HG03066 (cell line): ENCODE data around the gene TBX6.

Experiments used
- ATAC-seq: cut with Tn5 transposase; IDR thresholded peaks from one replicate; pipeline ENCODE4 v1.9.1; 2021; ENCODE audit warnings: low read depth; ENCODE audit not compliant: unreplicated experiment

Gene TBX6

GRCh38 chr16:30113711-30114333 lies 22.1 kb upstream of the TBX6 start:
- no peak for ATAC-seq

DNA sequence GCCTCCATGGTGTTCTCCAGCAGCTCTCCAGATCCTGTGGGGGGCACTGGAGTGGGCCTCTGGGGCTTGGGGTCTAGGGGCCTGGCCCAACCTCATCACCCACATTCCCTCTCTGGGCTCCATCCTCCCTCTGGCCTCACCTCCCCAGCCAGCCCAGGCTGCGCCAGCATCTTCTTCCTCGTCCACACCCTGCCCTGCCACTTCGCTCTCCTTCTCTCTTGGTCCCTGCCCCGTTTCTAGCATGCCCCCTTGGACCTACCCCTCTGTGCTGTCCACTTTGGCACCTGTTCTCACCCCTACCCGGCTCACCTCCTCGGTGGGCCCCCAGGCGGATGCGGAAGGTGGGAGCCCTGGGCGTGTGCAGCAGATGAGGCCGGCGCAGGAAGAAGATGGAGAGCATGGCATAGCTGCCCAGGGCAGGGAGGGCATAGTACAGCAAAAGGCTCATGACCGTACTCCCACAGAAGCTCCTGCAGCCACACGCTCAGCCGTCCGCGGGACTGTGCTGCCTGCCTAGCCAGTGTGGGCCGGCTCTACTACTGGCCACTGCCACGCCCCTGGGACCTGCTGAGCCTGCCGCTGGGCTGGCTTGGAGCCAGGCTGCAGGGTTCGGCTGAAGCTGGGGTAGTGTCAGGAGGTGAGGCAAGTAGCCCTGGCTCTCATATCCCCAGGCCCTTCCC lies 21.4 kb upstream of the TBX6 start, which contains the start of gene GDPD3:
Gene GDPD3, minus strand, starts transcription at position 507 of the 680 bp plus-strand sequence. Its CDS starts 59 bp downstream, at position 448.
- no peak for ATAC-seq

DNA sequence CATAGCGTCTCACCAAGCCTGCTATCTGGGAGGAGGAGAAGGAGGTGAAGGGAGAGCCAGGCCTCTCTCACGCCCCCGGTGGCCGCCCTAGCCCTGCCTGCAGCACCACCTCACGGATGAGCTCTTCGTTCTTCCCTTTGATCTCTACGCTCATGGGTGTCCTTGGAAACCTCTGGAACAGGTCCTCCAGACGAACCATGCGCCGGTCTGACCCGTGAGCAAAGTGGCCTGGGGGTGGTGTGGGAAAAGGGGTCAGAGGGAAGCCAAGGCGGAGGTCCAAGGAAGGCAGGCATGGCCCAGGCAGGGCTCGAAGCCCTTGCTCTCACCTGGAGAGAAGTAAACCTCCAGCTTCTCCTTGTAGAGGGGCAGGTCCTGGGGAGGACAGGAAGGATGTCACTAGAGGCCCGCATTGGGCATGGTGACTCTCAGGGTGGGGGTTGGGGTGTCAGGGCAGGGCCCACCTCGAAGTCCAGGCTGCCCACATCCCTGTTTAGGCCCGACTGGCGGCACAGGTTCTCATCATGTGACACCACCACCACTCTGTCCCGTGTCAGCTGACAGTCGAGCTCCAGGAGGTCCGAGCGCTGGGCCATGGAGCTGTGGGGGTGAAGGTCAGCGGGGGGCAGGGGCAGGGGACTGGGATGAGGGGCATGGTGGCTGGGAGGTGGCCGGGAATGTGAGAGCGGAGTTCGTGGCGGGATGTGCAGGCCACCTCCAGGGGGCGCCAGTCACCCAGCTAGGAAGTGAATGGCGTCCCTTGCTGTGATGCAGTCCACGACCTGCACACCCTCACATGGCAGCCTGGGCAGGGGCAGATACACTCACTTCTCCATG lies 20.7 kb upstream of the TBX6 start:
- ATAC-seq: no peak

DNA sequence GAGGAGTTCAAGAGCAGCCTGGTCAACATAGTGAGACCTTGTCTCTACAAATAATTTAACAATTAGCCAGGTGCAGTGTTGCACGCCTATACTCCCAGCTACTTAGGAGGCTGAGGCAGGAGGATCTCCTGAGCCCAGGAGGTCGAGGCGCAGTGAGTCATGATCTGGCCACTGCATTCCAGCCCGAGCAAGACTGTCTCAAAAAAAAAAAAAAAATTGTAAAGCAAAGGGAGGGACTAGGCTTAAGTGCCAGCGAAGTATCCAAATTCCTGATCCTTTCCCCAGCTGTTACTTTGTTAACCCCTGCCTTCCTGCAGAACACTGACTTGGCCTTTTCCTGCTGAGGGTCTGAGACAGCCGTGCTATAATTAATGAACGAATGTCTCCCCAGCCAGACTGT lies 18.9 kb upstream of the TBX6 start:
- ATAC-seq: no peak

- no peak for ATAC-seq
Measured at GRCh38 chr16:30108059-30108850, 16.5 kb upstream of the TBX6 start.

DNA sequence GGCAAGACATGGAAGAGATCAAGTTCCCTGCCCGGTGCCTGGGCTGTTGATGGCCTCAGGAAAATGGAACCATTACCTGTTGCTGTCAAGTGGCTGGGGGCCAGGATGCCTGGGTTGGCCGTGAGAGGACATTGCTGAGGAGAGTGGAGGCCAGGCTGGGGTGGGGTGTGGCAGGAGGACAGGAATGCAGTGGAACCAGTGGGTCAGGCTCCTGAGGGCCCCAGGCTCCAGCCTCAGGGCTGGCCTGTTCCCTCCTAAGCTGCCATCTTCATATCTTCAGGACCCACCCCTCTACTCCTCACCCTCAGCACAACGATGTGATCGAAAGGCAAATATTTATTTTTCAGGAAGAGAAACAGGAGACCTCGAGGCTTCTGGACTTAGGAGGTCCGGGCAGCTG lies 12.8 kb upstream of the TBX6 start:
- no peak for ATAC-seq

- no peak for ATAC-seq
Measured at GRCh38 chr16:30104090-30104489, 12.4 kb upstream of the TBX6 start.

- ATAC-seq: no peak
Measured at GRCh38 chr16:30096862-30097563, 5.3 kb upstream of the TBX6 start.

GRCh38 chr16:30096105-30096861 lies 4.6 kb upstream of the TBX6 start, which contains the start of gene YPEL3:
YPEL3 (minus strand) TSS chr16:30096213; CDS start chr16:30095482, 731 bp downstream.
- ATAC-seq: no peak

GRCh38 chr16:30095166-30096078 lies 3.7 kb upstream of the TBX6 start:
- no peak for ATAC-seq

GRCh38 chr16:30094541-30095165 lies 2.9 kb upstream of the TBX6 start:
- ATAC-seq: no peak

DNA sequence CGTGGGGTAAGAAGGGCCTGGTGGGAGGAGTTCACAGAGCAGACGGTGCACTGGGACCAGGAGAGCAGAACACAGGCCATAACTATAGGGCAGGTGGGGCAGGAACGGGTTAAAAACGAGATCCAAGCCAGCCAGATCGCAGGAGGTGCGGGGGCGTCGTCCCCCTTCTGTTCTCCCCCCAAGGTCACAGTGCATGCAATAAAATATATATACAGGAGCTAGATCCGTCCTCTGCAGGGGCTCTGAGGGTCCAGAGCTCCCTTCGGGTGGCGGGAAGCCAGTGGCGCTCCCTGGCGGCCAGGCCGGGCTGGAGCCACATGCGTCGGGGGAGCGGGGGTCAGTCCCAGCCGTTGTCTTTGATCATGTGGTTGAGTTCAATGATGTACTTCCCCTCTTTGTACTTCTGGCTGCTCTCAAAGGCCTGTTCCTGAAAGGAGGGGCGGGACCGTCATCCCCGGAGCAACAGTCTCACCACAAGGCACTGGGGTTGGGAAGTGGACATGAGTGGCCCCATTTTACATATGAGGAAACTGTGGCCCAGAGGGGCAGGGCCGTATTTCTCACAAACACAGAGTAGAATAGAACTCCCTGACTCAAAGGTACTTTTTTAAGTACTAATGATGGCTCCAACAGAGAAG lies 768 bp upstream of the TBX6 start:
- ATAC-seq: peak; percentile 52

GRCh38 chr16:30090610-30091331 lies 953 bp downstream of the TBX6 start:
- ATAC-seq: no peak

GRCh38 chr16:30088832-30089624 lies 2.7 kb downstream of the TBX6 start:
- no peak for ATAC-seq

DNA sequence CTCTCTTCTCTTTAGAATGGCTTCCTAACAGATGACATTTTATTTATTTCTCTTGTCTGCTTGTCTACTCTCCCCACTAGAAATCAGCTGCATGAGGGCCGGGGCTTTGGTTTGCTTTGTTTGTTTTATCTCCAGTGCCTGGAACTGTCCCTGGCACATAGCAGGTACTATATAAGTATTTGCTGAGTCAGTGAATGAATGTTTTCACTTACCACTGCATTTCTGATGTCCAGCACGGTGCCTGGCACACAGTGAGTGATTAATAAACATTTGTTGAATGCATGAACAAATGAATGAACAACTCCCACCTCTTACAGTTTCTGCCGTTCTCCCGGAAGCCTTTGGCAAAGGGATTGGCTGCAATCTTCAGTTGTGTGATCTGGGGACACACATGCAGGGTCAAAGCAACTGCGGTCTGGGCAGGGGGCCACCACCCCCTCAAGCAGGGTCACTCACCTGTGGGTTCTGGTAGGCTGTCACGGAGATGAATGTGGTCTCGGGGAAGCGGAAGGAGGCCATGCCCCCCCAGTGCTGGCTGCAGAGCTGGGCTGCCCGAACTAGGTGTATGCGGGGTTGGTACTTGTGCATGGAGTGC lies 3.4 kb downstream of the TBX6 start:
- no peak for ATAC-seq
